Ascending aorta (tissue), 2 donors: Measurements from ENCODE around the gene CNGA3. TPM values are rescaled to one million over a fixed set of nuclear protein-coding genes. Genes with fewer than 3 reads are reported as not detected.

Experiments used
- DNase-seq, 2 donors: peaks; one replicate each; pipeline ENCODE4 v3.0.0-alpha.2; 2019; ENCODE audit warnings: low spot score in 2 of 2
- H3K27ac ChIP-seq, 2 donors: fragments of 200-600 bp; sonication (generic); one replicate each; pipeline ENCODE4 v1.5.1; 2016 to 2017; ENCODE audit warnings: mild to moderate bottlenecking in 1 of 2
- H3K27me3 ChIP-seq: fragments of 200-600 bp; sonication (generic); one replicate; pipeline ENCODE4 v1.5.1; 2017
- H3K36me3 ChIP-seq, 2 donors: fragments of 200-600 bp; sonication (generic); one replicate each; pipeline ENCODE4 v1.5.1; 2016
- H3K4me1 ChIP-seq, 2 donors: fragments of 200-600 bp; sonication (generic); one replicate each; pipeline ENCODE4 v1.5.1; 2016 to 2017; ENCODE audit warnings: mild to moderate bottlenecking in 1 of 2
- H3K4me3 ChIP-seq, 2 donors: fragments of 200-600 bp; sonication (generic); one replicate each; pipeline ENCODE4 v1.5.1; 2016 to 2017; ENCODE audit warnings: mild to moderate bottlenecking in 1 of 2
- H3K9me3 ChIP-seq, 2 donors: fragments of 200-600 bp; sonication (generic); one replicate each; pipeline ENCODE4 v1.5.1; 2016
- intact Hi-C: fragments of 100-400 bp; cut with DNase I; formaldehyde crosslinking; loops from one replicate; pipeline ENCODE4 v1.15.1; 2023
- total RNA-seq: library from RNA; depleted of rRNA; stranded (reverse); fragments of >200 nt; gene quantifications from one replicate; pipeline ENCODE4 v1.1.0, GENCODE V29; 2016
- TF ChIP-seq, protein P1 (sequence below), 3 experiments: fragments of 200-600 bp in 2 of 3; fragments of 450-650 bp in 1 of 3; sonication (generic) in 2 of 3; IDR thresholded peaks; one replicate each; pipeline ENCODE4 v1.5.1; 2016 to 2019; ENCODE audit warnings: antibody characterized with exemption in 3 of 3, mild to moderate bottlenecking in 1 of 3, moderate library complexity in 1 of 3

CNGA3 gene
- total RNA-seq, 1 donor from 2014 or later: not detected

DNA sequence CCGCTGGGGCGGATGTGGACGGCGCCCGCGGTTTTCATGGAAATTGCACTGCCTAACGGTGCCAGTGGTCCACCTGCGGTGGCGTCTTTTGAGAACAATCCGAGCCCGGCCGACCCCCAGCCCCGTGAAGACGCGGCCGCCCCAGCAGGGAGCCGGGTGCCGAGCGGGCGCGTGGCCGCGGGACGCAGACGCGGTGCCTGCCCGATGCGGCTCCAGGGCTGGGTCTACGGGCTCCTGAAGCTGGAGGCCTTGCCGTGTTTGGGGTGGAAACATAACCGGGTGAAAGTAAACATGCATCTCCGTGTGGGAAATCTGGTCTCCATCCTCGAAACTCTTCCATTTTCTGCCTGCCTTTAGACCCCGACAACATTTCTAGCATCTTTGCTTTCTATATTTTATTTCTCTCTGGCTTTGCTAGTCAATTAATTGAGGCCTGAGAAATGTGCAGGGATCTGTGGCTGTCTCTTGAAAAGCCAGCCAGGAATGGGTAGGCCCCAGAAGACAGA, 99.0 kb downstream of the CNGA3 start:
- TF ChIP-seq, protein P1, sequence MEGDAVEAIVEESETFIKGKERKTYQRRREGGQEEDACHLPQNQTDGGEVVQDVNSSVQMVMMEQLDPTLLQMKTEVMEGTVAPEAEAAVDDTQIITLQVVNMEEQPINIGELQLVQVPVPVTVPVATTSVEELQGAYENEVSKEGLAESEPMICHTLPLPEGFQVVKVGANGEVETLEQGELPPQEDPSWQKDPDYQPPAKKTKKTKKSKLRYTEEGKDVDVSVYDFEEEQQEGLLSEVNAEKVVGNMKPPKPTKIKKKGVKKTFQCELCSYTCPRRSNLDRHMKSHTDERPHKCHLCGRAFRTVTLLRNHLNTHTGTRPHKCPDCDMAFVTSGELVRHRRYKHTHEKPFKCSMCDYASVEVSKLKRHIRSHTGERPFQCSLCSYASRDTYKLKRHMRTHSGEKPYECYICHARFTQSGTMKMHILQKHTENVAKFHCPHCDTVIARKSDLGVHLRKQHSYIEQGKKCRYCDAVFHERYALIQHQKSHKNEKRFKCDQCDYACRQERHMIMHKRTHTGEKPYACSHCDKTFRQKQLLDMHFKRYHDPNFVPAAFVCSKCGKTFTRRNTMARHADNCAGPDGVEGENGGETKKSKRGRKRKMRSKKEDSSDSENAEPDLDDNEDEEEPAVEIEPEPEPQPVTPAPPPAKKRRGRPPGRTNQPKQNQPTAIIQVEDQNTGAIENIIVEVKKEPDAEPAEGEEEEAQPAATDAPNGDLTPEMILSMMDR (IDR thresholded peaks at IDR 0.05): no peak
- DNase-seq: no peak
- Histone ChIP-seq H3K4me1 (peaks cover 2 to 9% of the 10 kb centered on the region in 2 donors), H3K27me3 (no peaks in the 10 kb centered on the region), H3K27ac (peak overlapping the region; percentile 13 to 74), H3K4me3 (peak overlapping the region; percentile 61 to 97), H3K9me3 (no peaks in the 10 kb centered on the region), H3K36me3 (no peaks in the 10 kb centered on the region)
- intact Hi-C loops: loop anchor here (2.0 kb wide), 1 partner anchor 164 kb away; the partner anchor contains the start of genes COA5 and UNC50

DNA sequence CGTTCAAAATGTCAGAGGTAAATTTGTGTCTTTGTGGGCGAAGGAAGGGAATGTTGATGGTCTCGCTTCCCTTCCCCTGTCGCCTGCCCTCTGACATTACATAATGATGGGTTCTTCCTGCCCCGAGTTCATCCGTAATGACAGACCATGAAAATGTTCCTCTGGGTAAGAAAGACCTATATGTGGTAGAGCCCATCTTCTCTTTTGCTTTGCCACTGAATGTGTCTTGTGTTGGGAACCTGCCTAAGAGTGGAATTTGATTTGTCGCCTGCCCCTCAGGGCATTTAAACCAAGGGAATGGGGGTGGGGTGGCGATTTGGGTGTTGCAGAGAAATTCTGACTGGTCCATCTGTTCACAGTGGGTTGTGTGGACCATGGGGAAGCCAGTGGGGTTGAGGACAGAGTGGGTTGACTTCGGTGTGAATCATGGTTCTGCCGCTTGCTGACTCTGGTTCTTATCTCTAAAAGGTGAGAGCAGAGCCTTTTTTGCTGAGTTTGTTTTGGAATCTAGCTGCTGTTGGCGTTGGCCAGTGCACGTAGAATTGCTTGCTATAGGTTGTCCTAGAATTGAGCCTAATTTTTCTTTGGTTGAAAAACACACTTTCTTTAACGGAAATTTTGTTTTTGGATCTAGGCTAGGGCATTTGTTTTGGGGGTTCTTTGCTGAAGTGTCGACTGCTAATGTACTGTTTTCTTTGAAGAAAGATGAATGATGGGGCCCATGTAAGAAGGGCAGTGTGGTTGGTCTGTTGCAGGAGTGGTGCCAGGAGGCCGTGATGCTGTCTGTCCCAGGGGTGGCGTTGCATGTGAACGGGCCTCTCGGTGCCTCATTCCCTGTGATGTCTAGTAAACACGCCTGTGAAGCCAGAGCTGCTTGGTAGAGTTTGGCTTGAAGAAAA, 99.7 kb downstream of the CNGA3 start:
- Histone ChIP-seq H3K4me3 (peak overlapping the region; percentile 61 to 97), H3K27ac (peak overlapping the region; percentile 13 to 74), H3K27me3 (no peaks in the 10 kb centered on the region), H3K4me1 (peaks cover 2 to 9% of the 10 kb centered on the region in 2 donors), H3K9me3 (no peaks in the 10 kb centered on the region), H3K36me3 (no peaks in the 10 kb centered on the region)
- TF ChIP-seq, protein P1 (IDR thresholded peaks at IDR 0.05): no peak
- intact Hi-C loops: loop anchor here (2.0 kb wide), 1 partner anchor 163 kb away; the partner anchor contains the start of genes COA5 and UNC50
- DNase-seq: no peak

DNA sequence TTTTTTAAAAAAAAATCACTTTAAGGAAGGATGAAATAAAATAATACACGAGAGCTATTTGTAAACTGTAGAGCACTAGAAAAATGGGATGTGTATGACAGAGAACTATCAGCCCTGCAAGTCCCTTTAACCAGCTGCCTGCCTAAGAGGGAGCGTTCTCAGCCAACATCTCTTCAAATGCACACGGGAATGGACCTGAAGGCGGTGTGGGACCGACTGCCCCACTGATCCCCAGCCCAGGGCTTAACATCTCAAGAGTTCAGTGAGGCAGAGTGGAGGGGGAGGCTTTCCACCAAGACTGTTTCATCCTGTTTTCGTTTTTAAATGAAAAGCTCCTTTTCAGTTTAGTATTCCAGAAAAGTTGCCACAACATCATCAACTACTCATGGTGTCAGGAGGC, 100.6 kb downstream of the CNGA3 start:
- TF ChIP-seq, protein P1 (IDR thresholded peaks at IDR 0.05): no peak
- intact Hi-C loops: no loop called here

More for the DNA sequence above, 100.6 kb downstream of the CNGA3 start:
- no peak for DNase-seq
- no peak overlapping the region for H3K27ac ChIP-seq
- H3K36me3 ChIP-seq: no peaks in the 10 kb centered on the region
- H3K9me3 ChIP-seq: no peaks in the 10 kb centered on the region
- peaks cover 2 to 9% of the 10 kb centered on the region in 2 donors for H3K4me1 ChIP-seq
- no peaks in the 10 kb centered on the region for H3K27me3 ChIP-seq
- peak overlapping the region in 1 of 2 donors; percentile 18 for H3K4me3 ChIP-seq

Other genes with a start within 250 kb of the CNGA3 start
- gene INPP4A, start 98.4 kb downstream of the CNGA3 start, total RNA-seq: 52.8 TPM